Retina (tissue), 1 donor: Measurements from ENCODE around the gene MARK1.
"Not testable (repeated sequence)": the region's sequence is repeated elsewhere in the genome, so short reads cannot be mapped to it uniquely, and the experiment has no call there.

ENCODE experiments used
- DNase-seq: peaks from one replicate; pipeline ENCODE4 v3.0.0-alpha.2; 2016

The MARK1 gene

GRCh38 chr1:220529521-220530020 is 1.6 kb downstream of the MARK1 start:
- DNase-seq: peak; percentile 56

DNA sequence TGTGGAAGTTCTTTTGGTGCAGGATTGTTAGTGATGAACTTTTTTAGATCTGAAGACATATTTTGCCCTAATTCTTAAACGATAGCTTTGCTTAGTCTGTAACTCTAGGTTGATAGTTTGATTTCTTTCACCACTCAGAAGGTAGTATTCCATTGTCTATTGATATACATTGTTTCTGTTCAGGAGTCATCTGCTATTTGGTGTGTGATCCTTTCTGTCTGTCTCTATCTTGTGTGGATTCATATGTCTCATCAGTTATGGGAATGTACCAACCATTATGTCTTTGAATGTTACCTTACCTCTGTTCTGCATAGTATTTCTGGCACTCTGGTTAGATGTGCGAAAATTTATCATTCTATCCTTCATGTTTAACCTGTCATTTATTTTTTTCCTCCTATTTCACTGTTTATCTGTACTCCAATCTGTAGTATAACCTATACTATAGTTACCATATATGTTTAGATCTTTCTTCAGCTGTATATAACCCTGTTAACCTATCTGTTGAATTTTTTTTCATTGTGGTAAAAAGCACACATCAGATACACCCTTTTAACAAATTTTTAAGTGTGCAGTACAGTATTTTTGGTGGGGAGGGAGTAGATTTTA is 5.7 kb downstream of the MARK1 start:
- no peak for DNase-seq

DNA sequence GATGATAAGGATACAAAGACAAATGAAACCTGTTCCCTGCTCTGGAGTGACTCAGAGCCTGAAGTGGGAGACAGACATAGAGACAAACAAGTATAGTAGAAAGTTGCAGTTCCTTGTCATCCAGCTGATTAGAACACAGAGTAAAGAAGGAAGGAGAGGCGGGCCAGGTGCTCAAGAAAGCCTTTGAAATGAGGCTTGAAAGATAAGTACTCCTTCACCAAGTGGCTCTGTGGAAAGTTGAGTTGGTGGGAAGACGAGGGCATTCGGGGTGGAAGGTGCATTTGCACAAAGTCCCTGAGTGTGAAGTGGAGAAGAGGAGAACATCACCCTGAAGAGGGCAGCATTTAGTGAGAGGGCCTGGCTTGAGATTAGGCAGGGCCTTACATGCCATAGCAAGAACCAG is 17.0 kb downstream of the MARK1 start:
- no peak for DNase-seq

- peak; percentile 28 for DNase-seq
These were observed 23.0 kb downstream of the MARK1 start for GRCh38 chr1:220550811-220551399.

DNA sequence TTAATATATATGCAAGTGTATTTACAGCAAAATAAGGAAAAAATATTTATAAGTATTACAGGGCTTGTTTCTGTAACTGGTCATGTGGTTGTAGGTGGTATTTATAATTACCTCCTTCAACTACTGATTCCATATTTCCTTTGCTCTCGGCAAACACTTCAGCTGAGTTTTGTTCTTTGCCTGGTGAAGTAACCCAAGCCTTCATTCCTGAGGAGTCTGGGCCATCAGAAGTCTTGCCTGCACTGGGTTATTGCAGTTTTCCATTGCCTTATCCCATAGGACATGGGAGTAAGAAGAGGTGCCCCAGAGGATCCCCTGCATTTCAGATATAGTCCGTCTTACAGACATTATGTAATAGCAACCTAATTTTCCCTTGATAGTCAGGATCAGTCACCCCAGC is 23.8 kb downstream of the MARK1 start:
- no peak for DNase-seq

DNA sequence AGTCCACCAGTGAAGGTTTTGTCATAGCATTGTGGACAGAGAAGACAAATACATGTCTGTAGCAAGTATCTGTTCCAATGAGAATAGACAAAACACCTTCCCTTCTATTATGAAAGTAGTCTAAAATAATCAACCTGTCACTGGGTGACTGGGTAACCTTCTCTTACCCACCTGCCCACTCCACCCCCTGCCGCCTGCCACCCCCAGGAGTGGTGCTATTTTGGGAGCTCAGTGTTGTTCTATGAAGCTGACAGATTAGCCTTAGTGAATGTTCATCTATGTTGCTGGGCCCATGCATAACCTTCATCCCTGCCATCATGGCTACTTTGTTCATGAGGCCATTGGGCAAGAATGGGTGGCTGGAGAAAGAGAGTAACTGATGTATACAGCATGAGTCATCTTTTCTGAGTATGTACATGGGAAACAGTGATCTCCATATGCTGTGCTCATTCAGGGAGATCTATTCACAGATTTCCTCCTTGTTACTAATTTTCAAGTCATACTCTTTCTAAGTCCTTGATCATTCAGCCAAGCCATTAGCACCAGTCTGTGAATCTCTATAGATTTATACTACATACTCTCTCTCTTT is 24.8 kb downstream of the MARK1 start:
- DNase-seq: no peak

GRCh38 chr1:220556641-220557040 is 28.7 kb downstream of the MARK1 start:
- no peak for DNase-seq

DNA sequence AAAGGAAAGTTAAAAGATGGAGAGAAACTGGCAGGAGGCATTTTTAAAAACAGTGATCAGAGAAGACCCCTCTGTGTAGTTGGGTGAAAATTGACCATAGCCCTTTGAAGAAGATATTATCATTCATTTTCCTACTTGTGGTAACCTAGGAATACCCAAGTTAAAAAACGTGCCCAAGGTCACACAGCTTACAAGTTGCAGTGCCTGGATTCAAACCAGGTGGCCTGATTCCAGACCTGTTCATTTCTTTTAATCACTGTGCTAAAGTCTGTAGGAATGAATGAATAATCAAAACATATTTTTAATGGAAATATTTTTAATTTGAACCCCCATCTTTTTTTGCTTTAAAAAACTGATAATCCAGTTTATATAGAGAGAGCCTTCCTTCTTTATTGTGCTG is 35.6 kb downstream of the MARK1 start:
- no peak for DNase-seq

DNA sequence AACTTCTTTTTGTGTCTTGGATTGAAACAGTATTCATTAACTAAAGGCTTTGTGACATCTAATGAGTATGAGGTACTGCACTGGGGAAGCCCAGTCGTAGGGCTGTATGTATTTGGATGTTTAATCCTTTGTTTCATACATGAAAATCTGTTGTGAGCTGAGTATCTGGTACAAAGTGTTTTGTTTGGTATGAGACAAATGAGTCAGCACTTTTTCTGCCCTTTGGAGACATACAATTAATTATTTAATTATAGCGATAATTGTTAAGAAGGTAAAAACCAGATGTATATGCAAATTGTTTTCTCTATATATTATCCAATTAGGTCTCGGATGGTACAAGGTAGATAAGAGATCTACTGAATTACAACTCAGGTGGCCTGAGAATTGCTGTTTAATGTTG is 36.3 kb downstream of the MARK1 start:
- no peak for DNase-seq

DNA sequence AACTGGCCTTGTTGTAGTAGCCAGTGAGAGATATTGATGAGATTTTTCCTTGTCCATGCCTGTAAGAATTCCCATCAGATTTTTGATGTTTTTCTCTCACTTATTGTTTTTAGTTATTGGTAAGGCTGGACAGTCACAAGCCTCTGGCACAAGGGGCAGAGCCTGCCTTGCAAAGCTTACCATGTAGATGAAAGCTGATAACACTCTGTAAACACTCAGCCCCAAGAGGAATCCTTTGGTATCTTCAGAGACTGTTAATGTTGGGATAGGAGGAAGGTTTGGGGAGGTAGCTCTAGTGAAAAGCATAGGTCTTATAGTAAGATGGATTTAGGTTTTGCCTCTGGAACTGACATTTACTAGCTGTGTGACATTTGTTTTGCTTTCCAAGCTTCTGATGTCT is 37.7 kb downstream of the MARK1 start:
- DNase-seq: no peak

- no peak for DNase-seq
These were observed 38.9 kb downstream of the MARK1 start for GRCh38 chr1:220566869-220567268.

GRCh38 chr1:220572416-220572815 is 44.5 kb downstream of the MARK1 start:
- no peak for DNase-seq

DNA sequence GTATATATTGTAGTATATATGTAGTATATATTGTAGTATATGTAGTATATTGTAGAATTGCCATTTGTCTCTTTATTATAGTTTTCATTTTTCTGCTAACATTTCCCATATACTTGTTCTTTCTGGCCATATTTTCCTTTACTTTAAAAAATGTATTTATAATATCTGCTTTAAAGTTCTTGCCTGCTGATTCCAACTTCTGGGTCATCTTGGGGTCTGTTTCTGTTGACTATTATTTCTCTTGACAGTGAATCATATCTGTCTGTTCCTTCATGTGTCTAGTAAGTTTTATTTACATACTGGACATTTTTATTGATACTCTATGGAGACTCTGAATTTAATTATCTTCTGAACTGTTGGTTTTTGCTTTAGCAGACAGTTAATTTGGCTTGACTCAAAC is 45.9 kb downstream of the MARK1 start:
- DNase-seq: no peak

GRCh38 chr1:220575718-220576497 is 48.0 kb downstream of the MARK1 start:
- DNase-seq: no peak

GRCh38 chr1:220577926-220578325 is 50.0 kb downstream of the MARK1 start:
- no peak for DNase-seq

- DNase-seq: no peak
These were observed 51.4 kb downstream of the MARK1 start for GRCh38 chr1:220579317-220579716.

DNA sequence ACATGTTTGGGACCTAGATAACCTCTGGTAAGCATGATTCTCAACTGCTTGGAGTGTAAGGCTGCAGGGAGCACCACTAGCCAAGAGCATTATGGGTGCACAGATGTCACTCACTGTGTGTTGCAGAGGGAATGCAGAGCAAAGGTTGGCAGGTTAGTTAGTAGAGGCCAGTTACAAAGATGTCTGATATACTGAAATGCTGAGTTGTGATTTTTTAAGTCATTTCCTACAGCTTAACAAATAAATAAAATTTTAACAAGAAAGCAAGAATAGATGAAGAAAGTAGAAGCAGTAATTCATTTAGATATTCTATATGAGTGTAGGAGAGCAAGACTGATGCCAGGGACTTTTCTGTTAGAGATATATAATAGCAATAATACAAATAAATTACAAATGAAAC is 64.8 kb downstream of the MARK1 start:
- no peak for DNase-seq

DNA sequence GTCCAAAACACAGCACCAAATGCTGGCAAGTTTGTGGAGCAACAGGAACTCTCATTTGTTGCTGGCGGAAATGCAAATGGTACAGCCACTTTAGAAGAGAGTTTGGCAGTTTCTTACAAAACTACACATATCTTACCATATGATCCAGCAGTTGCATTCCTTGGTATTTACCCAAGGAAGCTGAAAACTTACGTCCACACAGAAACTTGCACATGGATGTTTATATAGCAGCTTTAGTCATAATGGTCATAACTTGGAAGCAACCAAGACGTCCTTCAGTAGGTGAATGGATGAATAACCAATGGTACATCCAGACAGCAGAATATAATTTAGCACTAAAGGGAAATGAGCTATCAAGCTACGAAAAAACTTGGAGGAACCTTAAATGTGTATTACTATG is 66.4 kb downstream of the MARK1 start:
- no peak for DNase-seq

- no peak for DNase-seq
These were observed 67.2 kb downstream of the MARK1 start for GRCh38 chr1:220595179-220595578.

GRCh38 chr1:220604926-220605325 is 77.0 kb downstream of the MARK1 start:
- no peak for DNase-seq

GRCh38 chr1:220605651-220606050 is 77.7 kb downstream of the MARK1 start:
- DNase-seq: not testable (repeated sequence)

DNA sequence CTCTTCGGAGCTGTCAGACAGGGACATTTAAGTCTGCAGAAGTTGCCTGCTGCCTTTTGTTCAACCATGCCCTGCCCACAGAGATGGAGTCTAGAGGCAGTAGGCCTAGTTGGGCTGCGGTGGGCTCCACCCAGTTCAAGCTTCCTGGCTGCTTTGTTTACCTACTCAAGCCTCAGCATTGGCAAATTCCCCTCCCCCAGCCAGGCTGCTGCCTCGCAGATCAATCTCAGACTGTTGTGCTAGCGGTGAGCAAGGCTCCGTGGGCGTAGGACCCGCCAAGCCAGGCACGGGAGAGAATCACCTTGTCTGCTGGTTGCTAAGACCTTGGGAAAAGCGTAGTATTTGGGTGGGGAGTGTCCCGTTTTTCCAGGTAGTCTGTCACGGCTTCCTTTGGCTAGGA is 83.2 kb downstream of the MARK1 start:
- DNase-seq: not testable (repeated sequence)

GRCh38 chr1:220616836-220617235 is 88.9 kb downstream of the MARK1 start:
- no peak for DNase-seq

DNA sequence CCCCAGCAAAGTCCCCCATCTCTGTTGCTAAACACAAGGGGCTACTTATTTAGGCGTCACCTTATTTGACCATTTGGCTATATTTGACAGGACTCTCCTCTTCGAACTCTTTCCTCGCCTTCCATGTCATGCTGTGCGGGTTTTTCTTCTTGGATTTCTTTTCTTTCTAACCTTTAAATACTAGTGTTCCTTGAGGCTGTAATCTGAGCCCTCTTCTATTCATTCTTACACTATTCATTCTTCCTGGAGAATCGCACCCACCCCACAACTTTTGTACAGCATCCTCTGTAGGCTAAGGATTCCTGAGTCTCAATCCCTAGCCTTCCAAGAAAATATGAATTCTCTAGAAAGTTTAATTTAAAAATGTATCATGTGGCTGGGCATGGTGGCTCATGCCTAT is 100.5 kb downstream of the MARK1 start:
- no peak for DNase-seq
